GM12873 (cell line): ENCODE results near the gene AKAP12.

Source experiments
- TF ChIP-seq, protein P1 (sequence below): IDR thresholded peaks from 2 replicates; pipeline ENCODE4 v1.5.1; 2012; ENCODE audit warnings: low read depth, mild to moderate bottlenecking, moderate library complexity, low read length, control low read depth; ENCODE audit not compliant: insufficient read depth; ENCODE audit errors: missing control alignments

Gene AKAP12

DNA sequence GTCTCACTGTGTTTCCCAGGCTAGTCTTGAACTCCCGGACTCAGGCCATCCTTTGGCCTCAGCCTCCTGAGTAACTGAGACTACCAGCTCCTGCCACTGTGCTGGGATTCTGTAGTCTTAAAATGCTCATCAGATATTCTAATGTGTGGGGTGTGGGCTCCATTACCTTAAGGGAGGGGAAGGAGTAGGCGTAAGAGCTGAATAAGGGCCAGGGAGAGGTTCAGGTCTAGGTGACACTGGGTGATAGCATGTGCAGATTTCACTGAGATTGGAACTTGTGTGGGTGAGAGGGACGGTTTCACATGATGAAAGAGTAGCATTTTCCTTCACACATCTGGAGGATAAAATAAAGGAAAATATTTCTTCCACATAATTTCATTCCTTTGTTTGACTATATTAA, 8.5 kb downstream of the AKAP12 start:
- TF ChIP-seq, protein P1, sequence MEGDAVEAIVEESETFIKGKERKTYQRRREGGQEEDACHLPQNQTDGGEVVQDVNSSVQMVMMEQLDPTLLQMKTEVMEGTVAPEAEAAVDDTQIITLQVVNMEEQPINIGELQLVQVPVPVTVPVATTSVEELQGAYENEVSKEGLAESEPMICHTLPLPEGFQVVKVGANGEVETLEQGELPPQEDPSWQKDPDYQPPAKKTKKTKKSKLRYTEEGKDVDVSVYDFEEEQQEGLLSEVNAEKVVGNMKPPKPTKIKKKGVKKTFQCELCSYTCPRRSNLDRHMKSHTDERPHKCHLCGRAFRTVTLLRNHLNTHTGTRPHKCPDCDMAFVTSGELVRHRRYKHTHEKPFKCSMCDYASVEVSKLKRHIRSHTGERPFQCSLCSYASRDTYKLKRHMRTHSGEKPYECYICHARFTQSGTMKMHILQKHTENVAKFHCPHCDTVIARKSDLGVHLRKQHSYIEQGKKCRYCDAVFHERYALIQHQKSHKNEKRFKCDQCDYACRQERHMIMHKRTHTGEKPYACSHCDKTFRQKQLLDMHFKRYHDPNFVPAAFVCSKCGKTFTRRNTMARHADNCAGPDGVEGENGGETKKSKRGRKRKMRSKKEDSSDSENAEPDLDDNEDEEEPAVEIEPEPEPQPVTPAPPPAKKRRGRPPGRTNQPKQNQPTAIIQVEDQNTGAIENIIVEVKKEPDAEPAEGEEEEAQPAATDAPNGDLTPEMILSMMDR = no peak

DNA sequence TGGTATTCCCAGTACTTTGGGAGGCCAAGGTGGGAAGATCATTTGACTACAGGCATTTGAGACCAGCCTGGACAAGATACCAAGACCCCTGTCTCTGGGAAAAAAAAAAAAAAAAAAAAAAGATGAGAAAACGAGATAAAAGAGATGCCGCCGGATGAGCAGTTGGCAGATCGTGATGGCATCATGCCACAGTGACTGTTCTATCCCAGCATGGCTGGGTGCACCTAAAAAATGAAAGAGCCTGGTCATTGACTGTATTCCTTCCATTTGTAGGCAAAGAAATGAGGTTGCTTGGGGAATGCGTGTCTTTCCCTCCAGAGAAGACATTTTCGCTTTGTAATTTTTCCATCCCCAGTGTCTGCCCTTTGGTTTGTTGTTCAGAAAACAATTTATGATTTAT, 12.9 kb downstream of the AKAP12 start:
- TF ChIP-seq, protein P1 = no peak

DNA sequence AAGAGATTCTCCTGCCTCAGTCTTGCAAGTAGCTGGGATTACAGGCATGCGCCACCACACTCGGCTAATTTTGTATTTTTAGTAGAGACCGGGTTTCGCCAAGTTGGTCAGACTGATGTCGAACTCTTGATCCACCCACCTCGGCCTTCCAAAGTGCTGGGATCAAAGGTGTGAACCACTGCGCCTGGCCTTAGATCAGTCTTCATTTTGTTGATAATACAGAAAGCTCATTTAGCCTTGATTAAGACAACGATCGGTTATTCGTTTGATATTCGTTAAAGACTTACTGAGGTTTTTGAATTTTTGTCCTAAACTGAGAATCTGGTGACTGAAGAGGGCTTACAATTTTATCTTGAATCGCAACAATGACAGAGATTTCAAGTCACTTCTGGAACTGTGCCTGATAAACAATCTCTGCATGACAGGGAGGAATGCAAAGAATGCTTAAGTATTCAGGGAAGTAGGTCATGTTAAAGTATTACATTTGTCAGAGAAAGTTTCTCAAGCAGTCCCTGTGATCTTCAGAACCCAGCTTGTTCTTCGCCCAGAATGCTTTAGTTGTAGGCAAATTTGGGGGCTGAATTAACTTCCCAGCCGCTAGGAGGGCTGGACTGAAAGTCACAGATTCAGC, 14.8 kb downstream of the AKAP12 start:
- TF ChIP-seq, protein P1 = no peak

DNA sequence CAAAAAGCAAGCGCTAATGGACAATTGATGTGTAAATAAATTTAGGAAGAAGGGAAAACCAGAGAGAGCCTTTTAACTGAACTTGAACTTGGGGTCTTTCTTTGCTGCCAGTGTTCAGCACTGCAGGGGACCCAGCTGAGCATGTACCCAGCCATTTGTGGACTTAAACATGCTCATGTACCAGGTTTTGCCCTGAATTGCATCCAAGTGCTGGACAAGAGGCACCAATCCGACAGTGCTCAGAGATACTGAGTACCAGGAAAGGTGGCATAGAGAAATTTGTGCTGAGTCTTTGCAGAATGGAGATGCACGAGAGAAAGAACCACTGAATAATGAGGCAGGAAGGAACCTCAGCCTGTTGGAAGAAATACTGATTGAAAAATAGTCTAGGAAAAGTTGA, 16.0 kb downstream of the AKAP12 start:
- TF ChIP-seq, protein P1 = no peak

DNA sequence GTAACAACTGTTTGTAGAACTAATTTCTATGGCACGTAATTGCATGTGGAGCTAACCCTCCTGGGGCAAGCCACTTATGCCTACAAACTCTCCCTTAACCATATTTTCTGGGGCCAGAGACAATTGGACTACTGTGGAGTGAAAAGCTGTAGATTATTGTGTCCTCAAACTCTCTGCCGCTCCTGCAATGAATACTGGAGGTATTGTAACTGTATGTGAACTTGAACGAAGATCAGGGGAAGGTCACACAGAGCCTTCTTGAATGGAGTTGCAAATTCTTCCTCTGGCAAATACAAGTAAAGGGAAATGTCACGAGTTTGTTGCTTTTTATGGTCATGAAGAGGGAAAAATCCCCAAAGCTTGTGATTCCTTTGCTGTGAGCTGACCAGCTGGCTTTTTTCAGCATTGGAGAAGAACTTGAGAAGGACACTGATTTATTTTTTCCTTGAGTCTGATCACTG, 18.2 kb downstream of the AKAP12 start:
- TF ChIP-seq, protein P1 = no peak

DNA sequence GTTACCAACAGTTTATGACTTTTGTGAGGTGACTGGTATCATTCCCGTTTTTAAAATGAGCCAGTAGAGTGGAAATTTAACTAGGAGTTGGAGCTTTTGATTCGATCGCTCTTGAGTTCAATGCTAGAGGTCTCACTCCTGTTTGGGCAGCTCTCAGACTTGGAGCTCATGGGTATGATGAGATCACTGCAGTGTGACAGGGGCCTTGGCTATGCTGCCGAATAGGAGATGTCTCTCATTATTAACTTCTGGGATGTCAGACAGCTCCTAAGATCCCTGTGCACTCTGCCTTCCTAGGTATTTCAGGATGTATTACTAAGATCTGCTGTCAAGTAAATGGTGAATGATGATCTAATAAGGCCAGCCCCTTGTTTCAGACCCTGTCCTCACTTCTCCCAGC, 20.4 kb downstream of the AKAP12 start:
- TF ChIP-seq, protein P1 = no peak

DNA sequence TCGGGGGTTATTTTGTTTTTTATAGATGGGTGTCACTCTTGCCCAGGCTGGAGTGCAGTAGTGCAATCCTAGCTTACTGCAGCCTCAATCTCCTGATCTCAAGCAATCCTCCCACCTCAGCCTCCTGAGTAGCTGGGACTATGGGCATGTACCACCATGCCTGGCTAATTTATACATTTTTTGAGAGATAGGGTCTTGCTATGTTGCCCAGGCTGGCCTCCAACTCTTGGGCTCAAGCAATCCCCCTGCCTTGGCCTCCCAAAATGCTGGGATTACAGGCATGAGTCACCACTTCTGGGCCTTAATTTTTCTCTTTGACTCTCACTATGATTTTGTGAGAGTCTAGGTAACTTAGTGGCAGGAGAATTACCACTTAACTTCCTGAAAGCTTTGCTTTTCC, 23.3 kb downstream of the AKAP12 start:
- TF ChIP-seq, protein P1 = no peak
